ENCODE data around the gene IRAK3.

The IRAK3 gene

DNA sequence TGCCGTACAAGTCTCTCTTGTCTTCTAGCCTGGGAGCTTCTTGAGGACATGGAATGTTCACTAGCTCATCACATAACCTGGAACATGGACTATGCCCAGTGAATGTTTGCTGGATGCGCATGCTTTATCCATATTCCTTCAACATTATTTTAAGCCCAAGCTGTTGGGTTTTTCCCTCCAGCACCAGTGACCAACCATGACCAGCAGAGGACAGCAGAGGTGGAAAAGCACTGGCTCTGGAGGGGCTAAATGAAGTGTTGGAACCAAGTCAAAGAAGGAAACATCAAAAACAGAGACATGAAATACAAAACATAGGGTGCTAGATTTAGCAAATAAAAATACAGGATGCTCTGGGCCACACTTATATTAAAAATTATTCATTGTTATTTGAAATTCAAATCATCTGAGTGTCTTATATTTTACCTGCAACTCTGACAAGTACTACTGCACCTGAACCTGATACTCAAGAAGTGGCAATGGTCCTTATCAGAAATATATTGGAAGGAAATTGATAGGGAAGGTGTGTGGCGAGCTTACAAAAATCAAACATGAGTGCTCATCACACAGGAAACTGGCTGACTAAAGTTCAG is 90.2 kb downstream of the IRAK3 start:
- in situ Hi-C loops (cut with HindIII; ENCODE audit: low pct_ligation_motif_present, low sequenced_read_pairs): no loop called here
- no peak overlapping the region for H3K27ac ChIP-seq
- DNase-seq: peak; percentile 40
- no peaks in the 10 kb centered on the region for H3K27me3 ChIP-seq (replicated peaks)
- H3K4me3 ChIP-seq (ENCODE audit: low read depth, low read length): no peak overlapping the region
- no peaks in the 10 kb centered on the region for H3K36me3 ChIP-seq (replicated peaks)
- TF ChIP-seq CTCF (IDR thresholded peaks at IDR 0.05; ENCODE audit: low read depth, low read length, missing control alignments): peak; percentile 96

DNA sequence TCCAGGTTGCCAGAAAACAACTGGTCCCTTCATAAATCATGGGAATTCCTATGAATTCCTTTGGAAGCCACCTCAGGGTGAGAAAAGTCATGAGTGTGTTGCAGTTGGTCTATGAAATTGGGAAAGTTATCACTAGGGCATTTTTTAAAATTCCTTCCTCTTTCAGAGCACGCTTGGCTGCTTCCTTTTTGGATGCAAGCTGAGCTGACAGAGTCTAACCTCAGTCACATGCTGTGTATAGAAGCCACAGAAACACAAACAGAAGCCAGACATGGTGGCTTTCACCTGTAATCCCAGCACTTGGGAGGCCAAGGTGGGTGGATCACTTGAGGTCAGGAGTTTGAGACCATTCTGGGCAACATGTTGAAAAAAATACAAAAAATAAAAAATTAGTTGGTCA is 91.5 kb downstream of the IRAK3 start:
- H3K27me3 ChIP-seq (replicated peaks): no peaks in the 10 kb centered on the region
- no peak for DNase-seq
- in situ Hi-C loops (cut with HindIII; ENCODE audit: low pct_ligation_motif_present, low sequenced_read_pairs): no loop called here
- H3K4me3 ChIP-seq (ENCODE audit: low read depth, low read length): no peak overlapping the region
- H3K36me3 ChIP-seq (replicated peaks): no peaks in the 10 kb centered on the region
- no peak for TF ChIP-seq CTCF (IDR thresholded peaks at IDR 0.05; ENCODE audit: low read depth, low read length, missing control alignments)
- no peak overlapping the region for H3K27ac ChIP-seq

DNA sequence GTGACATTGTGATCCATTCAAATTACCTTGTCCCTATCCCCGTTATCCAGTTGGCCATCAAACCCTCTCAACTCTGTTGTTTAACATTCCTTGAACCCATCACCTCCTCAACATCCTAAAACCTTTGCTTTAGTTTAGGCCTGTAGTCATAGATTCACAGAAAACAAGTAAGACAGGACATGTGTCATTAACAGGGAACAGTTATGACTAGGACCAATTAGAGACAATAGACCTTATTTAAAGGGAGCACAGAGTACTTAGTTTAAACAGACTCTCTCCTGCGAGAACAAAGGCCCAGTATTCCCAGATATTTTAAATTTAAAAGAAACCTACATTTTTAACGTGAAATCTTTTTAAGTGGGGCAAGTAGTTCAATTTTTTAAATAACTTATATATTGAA is 93.2 kb downstream of the IRAK3 start:
- Histone ChIP-seq H3K27ac (no peak overlapping the region), H3K27me3 (replicated peaks) (no peaks in the 10 kb centered on the region), H3K36me3 (replicated peaks) (no peaks in the 10 kb centered on the region), H3K4me3 (ENCODE audit: low read depth, low read length) (no peak overlapping the region)
- DNase-seq: no peak
- TF ChIP-seq CTCF (IDR thresholded peaks at IDR 0.05; ENCODE audit: low read depth, low read length, missing control alignments): no peak
- in situ Hi-C loops (cut with HindIII; ENCODE audit: low pct_ligation_motif_present, low sequenced_read_pairs): no loop called here

DNA sequence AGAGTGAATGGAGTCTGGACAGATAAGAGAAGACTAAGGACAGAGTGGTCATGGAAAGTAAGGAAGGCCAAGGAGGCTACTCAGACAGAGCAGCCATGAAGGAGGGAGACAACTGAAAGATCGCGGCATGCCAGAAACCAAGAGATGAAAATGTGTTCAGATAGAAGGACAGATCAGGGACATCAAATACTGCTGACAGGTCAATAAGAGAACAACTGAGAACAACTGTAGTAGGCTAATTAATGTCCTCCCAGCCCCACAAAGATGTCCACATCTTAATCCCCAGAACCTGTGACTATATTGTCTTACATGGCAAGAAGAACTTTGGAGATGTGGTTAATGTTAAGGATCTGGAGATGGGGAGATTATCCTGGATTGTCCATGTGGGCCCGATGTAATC is 98.3 kb downstream of the IRAK3 start:
- Histone ChIP-seq H3K27me3 (replicated peaks) (no peaks in the 10 kb centered on the region), H3K4me3 (ENCODE audit: low read depth, low read length) (no peak overlapping the region), H3K36me3 (replicated peaks) (no peaks in the 10 kb centered on the region), H3K27ac (no peak overlapping the region)
- TF ChIP-seq CTCF (IDR thresholded peaks at IDR 0.05; ENCODE audit: low read depth, low read length, missing control alignments): no peak
- in situ Hi-C loops (cut with HindIII; ENCODE audit: low pct_ligation_motif_present, low sequenced_read_pairs): no loop called here
- DNase-seq: no peak

GRCh38 chr12:66288121-66288520 is 99.1 kb downstream of the IRAK3 start:
- no peak overlapping the region for H3K4me3 ChIP-seq (ENCODE audit: low read depth, low read length)
- no peak overlapping the region for H3K27ac ChIP-seq
- no peak for DNase-seq
- TF ChIP-seq CTCF (IDR thresholded peaks at IDR 0.05; ENCODE audit: low read depth, low read length, missing control alignments): no peak
- in situ Hi-C loops (cut with HindIII; ENCODE audit: low pct_ligation_motif_present, low sequenced_read_pairs): no loop called here
- H3K36me3 ChIP-seq (replicated peaks): no peaks in the 10 kb centered on the region
- no peaks in the 10 kb centered on the region for H3K27me3 ChIP-seq (replicated peaks)

GRCh38 chr12:66289485-66289884 is 100.5 kb downstream of the IRAK3 start:
- Histone ChIP-seq H3K36me3 (replicated peaks) (no peaks in the 10 kb centered on the region), H3K4me3 (ENCODE audit: low read depth, low read length) (no peak overlapping the region), H3K27ac (no peak overlapping the region), H3K27me3 (replicated peaks) (no peaks in the 10 kb centered on the region)
- in situ Hi-C loops (cut with HindIII; ENCODE audit: low pct_ligation_motif_present, low sequenced_read_pairs): no loop called here
- no peak for DNase-seq
- no peak for TF ChIP-seq CTCF (IDR thresholded peaks at IDR 0.05; ENCODE audit: low read depth, low read length, missing control alignments)
